ENCODE results near the gene SLITRK5.

The SLITRK5 gene

GRCh38 chr13:87709947-87710346 lies 38.8 kb downstream of the SLITRK5 start:
- no peak for DNase-seq (ENCODE audit: low spot score)

GRCh38 chr13:87712012-87712411 lies 40.8 kb downstream of the SLITRK5 start:
- DNase-seq (ENCODE audit: low spot score): no peak
